KMS-11 (cell line): ENCODE data around the gene CLDN9.

ENCODE experiments used
- H2AFZ ChIP-seq: fragments of 200-600 bp; sonication (generic); 2 replicates; pipeline ENCODE4 v1.6.1; 2016; ENCODE audit warnings: antibody characterized with exemption, mixed run types, low read depth
- H3K27ac ChIP-seq: fragments of 200-600 bp; sonication (generic); 2 replicates; pipeline ENCODE4 v1.6.1; 2016; ENCODE audit warnings: mild to moderate bottlenecking, mixed run types
- H3K27me3 ChIP-seq: fragments of 200-600 bp; sonication (generic); 2 replicates; pipeline ENCODE4 v1.6.1; 2017; ENCODE audit warnings: mild to moderate bottlenecking, low read depth, mixed run types, moderate library complexity; ENCODE audit not compliant: insufficient read depth
- H3K36me3 ChIP-seq: fragments of 200-600 bp; sonication (generic); 2 replicates; pipeline ENCODE4 v1.6.1; 2017; ENCODE audit warnings: mild to moderate bottlenecking, mixed run types; ENCODE audit not compliant: insufficient read depth
- H3K4me1 ChIP-seq: fragments of 200-600 bp; sonication (generic); 2 replicates; pipeline ENCODE4 v1.6.1; 2016; ENCODE audit warnings: mild to moderate bottlenecking, low read depth, mixed run types; ENCODE audit not compliant: poor library complexity, severe bottlenecking
- H3K4me2 ChIP-seq: fragments of 200-600 bp; sonication (generic); 2 replicates; pipeline ENCODE4 v1.7.0; 2016; ENCODE audit warnings: mild to moderate bottlenecking, mixed run types
- H3K4me3 ChIP-seq: fragments of 200-600 bp; sonication (generic); IDR thresholded peaks from 2 replicates; pipeline ENCODE4 v1.6.1; 2017; ENCODE audit warnings: low read depth, low read length, mixed read lengths; ENCODE audit not compliant: insufficient read depth
- H3K79me2 ChIP-seq: fragments of 200-600 bp; sonication (generic); 2 replicates; pipeline ENCODE4 v1.6.1; 2016; ENCODE audit warnings: low read depth, mixed run types; ENCODE audit not compliant: insufficient read depth
- H3K9ac ChIP-seq: fragments of 200-600 bp; sonication (generic); 2 replicates; pipeline ENCODE4 v1.6.1; 2016; ENCODE audit warnings: mild to moderate bottlenecking, mixed run types
- H4K20me1 ChIP-seq: fragments of 200-600 bp; sonication (generic); 2 replicates; pipeline ENCODE4 v1.6.1; 2016; ENCODE audit warnings: mild to moderate bottlenecking, mixed run types; ENCODE audit not compliant: insufficient read depth
- CTCF ChIP-seq: fragments of 200-600 bp; sonication (generic); conservative IDR thresholded peaks from 2 replicates; pipeline ENCODE4 v1.6.1; 2017; ENCODE audit warnings: low read depth, mild to moderate bottlenecking, antibody characterized with exemption, low read length, moderate library complexity, mixed read lengths

CLDN9 gene

DNA sequence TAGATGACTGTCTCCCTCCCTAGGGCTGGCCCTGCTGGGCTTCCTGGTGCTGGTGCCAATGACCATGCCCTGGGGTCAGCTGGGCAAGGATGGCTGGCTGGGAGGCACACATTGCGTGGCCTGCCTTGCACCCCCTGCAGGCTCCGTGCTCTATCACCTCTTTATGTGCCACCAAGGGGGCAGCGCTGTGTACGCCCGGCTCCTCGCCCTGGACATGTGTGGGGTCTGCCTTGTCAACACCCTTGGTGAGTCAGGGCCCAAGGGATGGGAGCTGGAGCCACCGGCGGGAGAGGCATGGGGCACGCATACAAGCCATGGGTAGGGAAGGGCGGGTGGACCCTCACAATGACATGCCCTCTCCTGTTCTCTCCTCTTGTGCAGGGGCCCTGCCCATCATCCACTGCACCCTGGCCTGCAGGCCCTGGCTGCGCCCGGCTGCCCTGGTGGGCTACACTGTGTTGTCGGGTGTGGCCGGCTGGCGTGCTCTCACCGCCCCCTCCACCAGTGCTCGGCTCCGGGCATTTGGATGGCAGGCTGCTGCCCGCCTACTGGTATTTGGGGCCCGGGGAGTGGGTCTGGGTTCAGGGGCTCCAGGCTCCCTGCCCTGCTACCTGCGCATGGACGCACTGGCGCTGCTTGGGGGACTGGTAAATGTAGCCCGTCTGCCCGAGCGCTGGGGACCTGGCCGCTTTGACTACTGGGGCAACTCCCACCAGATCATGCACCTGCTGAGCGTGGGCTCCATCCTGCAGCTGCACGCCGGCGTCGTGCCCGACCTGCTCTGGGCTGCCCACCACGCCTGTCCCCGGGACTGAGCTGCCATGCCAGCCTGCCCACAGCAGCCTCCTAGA, 41.4 kb upstream of the CLDN9 start:
- H3K27me3 ChIP-seq: no peaks in the 10 kb centered on the region
- peak overlapping the region; percentile 94 for H3K4me2 ChIP-seq
- H3K4me1 ChIP-seq: peaks cover 12% of the 10 kb centered on the region
- TF ChIP-seq CTCF: no peak
- H2AFZ ChIP-seq: no peak overlapping the region
- no peaks in the 10 kb centered on the region for H4K20me1 ChIP-seq
- H3K9ac ChIP-seq: no peak overlapping the region
- no peaks in the 10 kb centered on the region for H3K36me3 ChIP-seq
- H3K79me2 ChIP-seq: peaks cover 21% of the 10 kb centered on the region; the same call in 1 of the 2 replicates
- H3K27ac ChIP-seq: no peak overlapping the region
- H3K4me3 ChIP-seq: no peak overlapping the region

- Histone ChIP-seq H3K4me2 (no peak overlapping the region), H3K36me3 (no peaks in the 10 kb centered on the region), H3K4me3 (no peak overlapping the region), H3K27ac (no peak overlapping the region; the same call in 1 of the 2 replicates), H3K27me3 (no peaks in the 10 kb centered on the region), H3K9ac (no peak overlapping the region), H4K20me1 (no peaks in the 10 kb centered on the region), H3K79me2 (peaks cover 27% of the 10 kb centered on the region; the same call in 1 of the 2 replicates), H2AFZ (no peak overlapping the region), H3K4me1 (peaks cover 12% of the 10 kb centered on the region)
- no peak for TF ChIP-seq CTCF
Measured at GRCh38 chr16:2971985-2972784, 40.5 kb upstream of the CLDN9 start.

- Histone ChIP-seq H3K4me3 (no peak overlapping the region), H3K4me1 (peaks cover 11% of the 10 kb centered on the region), H3K36me3 (no peaks in the 10 kb centered on the region), H3K27ac (no peak overlapping the region), H3K27me3 (no peaks in the 10 kb centered on the region), H3K9ac (no peak overlapping the region), H4K20me1 (no peaks in the 10 kb centered on the region), H3K4me2 (no peak overlapping the region), H2AFZ (no peak overlapping the region), H3K79me2 (peaks cover 34% of the 10 kb centered on the region; the same call in 1 of the 2 replicates)
- no peak for TF ChIP-seq CTCF
Measured at GRCh38 chr16:2973093-2973492, 39.6 kb upstream of the CLDN9 start.

- H3K36me3 ChIP-seq: no peaks in the 10 kb centered on the region
- no peak for TF ChIP-seq CTCF
- H3K27me3 ChIP-seq: no peaks in the 10 kb centered on the region
- peaks cover 11% of the 10 kb centered on the region for H3K4me1 ChIP-seq
- H3K27ac ChIP-seq: no peak overlapping the region
- H3K4me2 ChIP-seq: no peak overlapping the region
- no peak overlapping the region for H3K9ac ChIP-seq
- no peak overlapping the region for H2AFZ ChIP-seq
- no peak overlapping the region for H3K4me3 ChIP-seq
- peaks cover 41% of the 10 kb centered on the region; the same call in 1 of the 2 replicates for H3K79me2 ChIP-seq
- no peaks in the 10 kb centered on the region for H4K20me1 ChIP-seq
Measured at GRCh38 chr16:2973605-2974318, 39.0 kb upstream of the CLDN9 start.
